Peyer's patch (tissue), 4 donors: ENCODE data around the gene CD8A. TPM values are rescaled to one million over a fixed set of nuclear protein-coding genes. Genes with fewer than 3 reads are reported as not detected.
A peak's percentile ranks its signal among the peaks of the same experiment; 100 is the strongest.

ENCODE experiments used
- DNase-seq, 3 donors: peaks; one replicate each; pipeline ENCODE4 v3.0.0-alpha.2; 2017 to 2019
- H3K27ac ChIP-seq, 4 donors: fragments of 200-600 bp; sonication (generic); one replicate each; pipeline ENCODE4 v1.5.1; 2016 to 2019
- H3K27me3 ChIP-seq, 2 donors: fragments of 200-600 bp; sonication (generic); one replicate each; pipeline ENCODE4 v1.5.1; 2019
- H3K36me3 ChIP-seq, 3 donors: fragments of 200-600 bp; sonication (generic); one replicate each; pipeline ENCODE4 v1.5.1; 2016 to 2019
- H3K4me1 ChIP-seq, 4 donors: fragments of 200-600 bp; sonication (generic); one replicate each; pipeline ENCODE4 v1.5.1; 2016 to 2019
- H3K4me3 ChIP-seq, 4 donors: fragments of 200-600 bp; sonication (generic); 1 replicate in 3 of 4; 2 replicates in 1 of 4; pipeline ENCODE4 v1.5.1; 2016 to 2019; ENCODE audit warnings: mild to moderate bottlenecking in 1 of 4
- H3K9me3 ChIP-seq, 4 donors: fragments of 200-600 bp; sonication (generic); one replicate each; pipeline ENCODE4 v1.5.1; 2016 to 2019; ENCODE audit warnings: mild to moderate bottlenecking in 1 of 4
- POLR2A ChIP-seq, 2 donors: fragments of 450-650 bp; IDR thresholded peaks; one replicate each; pipeline ENCODE4 v1.5.1; 2017; ENCODE audit warnings: antibody characterized with exemption in 2 of 2, mild to moderate bottlenecking in 2 of 2, moderate library complexity in 2 of 2
- total RNA-seq, 4 donors: library from RNA; depleted of rRNA; stranded (reverse); fragments of >200 nt; gene quantifications; one replicate each; pipeline ENCODE4 v1.1.0, GENCODE V29; 2016
- TF ChIP-seq, protein P1 (sequence below), 6 experiments: fragments of 450-650 bp in 4 of 6; fragments of 200-600 bp in 2 of 6; sonication (generic) in 1 of 6; IDR thresholded peaks; one replicate each; pipeline ENCODE4 v1.5.1; 2017 to 2019; ENCODE audit warnings: antibody characterized with exemption in 6 of 6, mild to moderate bottlenecking in 3 of 6, moderate library complexity in 1 of 6

Gene CD8A
- total RNA-seq, 4 donors from 2014 or later, result 3.4 to 8.9 (median 4.8) TPM

DNA sequence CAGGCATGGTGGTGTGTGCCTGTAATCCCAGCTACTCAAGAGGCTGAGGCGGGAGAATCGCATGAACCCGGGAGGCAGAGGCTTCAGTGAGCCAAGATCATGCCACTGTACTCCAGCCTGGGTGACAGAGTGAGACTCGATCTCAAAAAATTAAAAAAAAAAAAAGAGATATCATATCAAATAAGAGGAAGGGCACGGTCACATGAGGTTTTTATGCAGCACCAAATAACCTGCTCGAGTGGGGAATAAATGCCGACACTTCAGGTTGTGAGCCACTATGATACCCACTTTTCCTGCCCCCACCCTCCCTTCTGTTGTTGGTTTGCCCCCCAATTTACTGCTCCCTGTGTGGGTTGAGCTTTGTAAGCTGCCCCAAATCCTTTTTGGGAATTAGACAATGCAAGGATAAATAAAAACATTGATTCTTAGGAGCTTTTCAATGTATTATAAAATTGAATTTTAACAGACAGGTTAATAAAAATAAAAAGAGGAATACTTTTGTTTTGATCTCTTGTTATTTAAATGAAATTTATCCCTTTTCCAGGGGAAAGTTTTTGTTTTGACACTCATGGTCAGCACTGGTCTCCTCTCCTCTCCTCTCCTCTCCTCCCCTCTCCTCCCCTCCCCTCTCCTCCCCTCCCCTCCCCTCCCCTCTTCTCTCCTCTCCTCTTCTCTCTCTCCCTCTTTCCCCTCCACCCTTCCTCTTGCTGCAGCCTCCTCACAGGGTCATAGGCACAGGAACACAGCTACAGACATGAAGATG, 41.8 kb upstream of the CD8A start:
- H3K27me3 ChIP-seq, result no peaks in the 10 kb centered on the region
- H3K9me3 ChIP-seq, result no peaks in the 10 kb centered on the region
- H3K36me3 ChIP-seq, result no peaks in the 10 kb centered on the region
- no peak overlapping the region for H3K27ac ChIP-seq
- TF ChIP-seq, protein P1, sequence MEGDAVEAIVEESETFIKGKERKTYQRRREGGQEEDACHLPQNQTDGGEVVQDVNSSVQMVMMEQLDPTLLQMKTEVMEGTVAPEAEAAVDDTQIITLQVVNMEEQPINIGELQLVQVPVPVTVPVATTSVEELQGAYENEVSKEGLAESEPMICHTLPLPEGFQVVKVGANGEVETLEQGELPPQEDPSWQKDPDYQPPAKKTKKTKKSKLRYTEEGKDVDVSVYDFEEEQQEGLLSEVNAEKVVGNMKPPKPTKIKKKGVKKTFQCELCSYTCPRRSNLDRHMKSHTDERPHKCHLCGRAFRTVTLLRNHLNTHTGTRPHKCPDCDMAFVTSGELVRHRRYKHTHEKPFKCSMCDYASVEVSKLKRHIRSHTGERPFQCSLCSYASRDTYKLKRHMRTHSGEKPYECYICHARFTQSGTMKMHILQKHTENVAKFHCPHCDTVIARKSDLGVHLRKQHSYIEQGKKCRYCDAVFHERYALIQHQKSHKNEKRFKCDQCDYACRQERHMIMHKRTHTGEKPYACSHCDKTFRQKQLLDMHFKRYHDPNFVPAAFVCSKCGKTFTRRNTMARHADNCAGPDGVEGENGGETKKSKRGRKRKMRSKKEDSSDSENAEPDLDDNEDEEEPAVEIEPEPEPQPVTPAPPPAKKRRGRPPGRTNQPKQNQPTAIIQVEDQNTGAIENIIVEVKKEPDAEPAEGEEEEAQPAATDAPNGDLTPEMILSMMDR (IDR thresholded peaks at IDR 0.05), result no peak
- no peak for TF ChIP-seq POLR2A (IDR thresholded peaks at IDR 0.05)
- no peak for DNase-seq
- H3K4me3 ChIP-seq, result no peak overlapping the region
- H3K4me1 ChIP-seq, result no peaks in the 10 kb centered on the region

DNA sequence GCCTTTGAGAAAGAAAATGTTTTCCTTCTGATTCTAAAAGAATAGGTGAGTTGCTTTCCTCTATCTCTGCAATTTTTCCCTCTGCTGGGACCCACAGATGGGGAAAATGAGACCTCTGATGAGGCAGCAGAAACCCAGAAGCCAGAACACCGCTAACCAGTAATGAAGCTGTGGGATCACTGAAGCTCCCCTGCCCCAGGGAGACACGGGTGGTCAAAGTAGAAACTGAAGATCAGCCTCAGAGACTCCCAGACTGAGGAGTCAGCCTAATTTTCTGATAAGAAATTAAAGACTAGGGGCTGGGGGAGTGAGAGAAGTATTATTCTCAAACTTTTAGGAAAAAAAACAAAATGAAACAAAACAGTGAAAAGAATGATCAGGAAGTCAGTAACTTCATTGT, 40.8 kb upstream of the CD8A start:
- TF ChIP-seq, protein P1 (IDR thresholded peaks at IDR 0.05), result no peak

DNA sequence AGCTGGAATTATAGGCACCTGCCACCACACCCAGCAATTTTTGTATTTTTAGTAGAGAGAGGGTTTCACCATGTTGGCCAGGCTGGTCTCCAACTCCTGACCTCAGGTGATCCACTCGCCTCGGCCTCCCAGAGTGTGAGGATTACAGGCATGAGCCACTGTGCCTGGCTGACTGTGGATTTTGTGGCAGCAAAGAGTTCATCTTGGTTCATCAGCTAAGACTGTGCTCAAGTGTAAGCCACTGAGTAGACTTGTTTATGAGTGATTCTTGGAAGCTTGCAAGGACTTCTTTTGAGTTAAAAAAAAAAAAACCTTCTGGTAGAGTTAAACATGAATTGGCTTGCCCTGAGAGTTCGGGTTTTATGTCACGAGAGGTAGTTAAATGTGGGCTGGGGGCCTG, 36.2 kb upstream of the CD8A start:
- no peak for TF ChIP-seq POLR2A (IDR thresholded peaks at IDR 0.05)
- TF ChIP-seq, protein P1 (IDR thresholded peaks at IDR 0.05), result no peak
- H3K9me3 ChIP-seq, result no peaks in the 10 kb centered on the region
- peak overlapping the region in 2 of 4 donors; percentile 26 to 36 for H3K27ac ChIP-seq

More for the DNA sequence above, 40.8 kb upstream of the CD8A start:
- Histone ChIP-seq H3K27ac (no peak overlapping the region), H3K4me1 (no peaks in the 10 kb centered on the region), H3K36me3 (no peaks in the 10 kb centered on the region), H3K27me3 (no peaks in the 10 kb centered on the region), H3K4me3 (no peak overlapping the region), H3K9me3 (no peaks in the 10 kb centered on the region)
- DNase-seq, result no peak

DNA sequence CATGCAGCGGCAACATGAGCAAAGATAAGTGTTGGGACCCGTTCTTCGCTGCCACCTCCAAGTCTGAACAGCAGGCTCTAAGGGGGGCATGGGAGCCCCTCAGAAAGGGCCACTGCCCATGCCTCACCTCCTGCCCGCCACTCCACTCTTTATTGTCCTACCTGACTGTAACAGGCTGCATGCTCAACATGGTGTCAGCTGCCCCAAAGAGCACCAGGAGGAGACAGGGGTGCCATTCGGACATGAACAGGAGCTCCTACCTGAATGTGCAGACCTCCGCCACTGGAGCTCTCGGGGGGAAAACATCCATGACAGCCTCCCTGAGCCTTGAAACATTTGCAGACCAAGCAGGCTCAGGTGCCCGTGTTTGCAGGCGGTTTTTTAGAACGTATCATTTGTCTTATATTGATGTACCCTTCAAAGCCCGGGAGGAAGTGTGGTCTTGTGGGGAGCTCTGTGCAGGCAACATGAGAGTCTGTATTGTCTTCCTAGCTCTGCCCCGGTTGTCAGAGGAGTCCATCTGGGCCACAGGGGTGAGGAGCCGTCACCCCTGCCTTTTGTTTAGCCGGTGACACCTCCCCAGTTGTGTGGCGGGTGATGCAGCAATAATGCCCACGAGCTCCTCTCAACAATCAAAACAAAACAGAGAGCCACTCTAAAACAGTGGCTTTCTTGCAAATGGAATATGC, 35.1 kb upstream of the CD8A start:
- Histone ChIP-seq H3K4me1 (peaks cover 0 to 4% (median 0%) of the 10 kb centered on the region in 4 donors), H3K27me3 (no peaks in the 10 kb centered on the region), H3K36me3 (no peaks in the 10 kb centered on the region), H3K27ac (peak overlapping the region in 3 of 4 donors; percentile 42 to 49 (median 45)), H3K9me3 (no peaks in the 10 kb centered on the region), H3K4me3 (peak overlapping the region in 2 of 4 donors; percentile 15 to 35)
- DNase-seq, result peak in 2 of 3 donors; percentile 29 to 62
- peak in 1 of 2 donors; percentile 36 for TF ChIP-seq POLR2A (IDR thresholded peaks at IDR 0.05)
- TF ChIP-seq, protein P1 (IDR thresholded peaks at IDR 0.05), result no peak

More for the DNA sequence above, 36.2 kb upstream of the CD8A start:
- peaks cover 0 to 4% (median 0%) of the 10 kb centered on the region in 4 donors for H3K4me1 ChIP-seq
- no peaks in the 10 kb centered on the region for H3K36me3 ChIP-seq
- DNase-seq, result no peak
- H3K4me3 ChIP-seq, result no peak overlapping the region
- H3K27me3 ChIP-seq, result no peaks in the 10 kb centered on the region

DNA sequence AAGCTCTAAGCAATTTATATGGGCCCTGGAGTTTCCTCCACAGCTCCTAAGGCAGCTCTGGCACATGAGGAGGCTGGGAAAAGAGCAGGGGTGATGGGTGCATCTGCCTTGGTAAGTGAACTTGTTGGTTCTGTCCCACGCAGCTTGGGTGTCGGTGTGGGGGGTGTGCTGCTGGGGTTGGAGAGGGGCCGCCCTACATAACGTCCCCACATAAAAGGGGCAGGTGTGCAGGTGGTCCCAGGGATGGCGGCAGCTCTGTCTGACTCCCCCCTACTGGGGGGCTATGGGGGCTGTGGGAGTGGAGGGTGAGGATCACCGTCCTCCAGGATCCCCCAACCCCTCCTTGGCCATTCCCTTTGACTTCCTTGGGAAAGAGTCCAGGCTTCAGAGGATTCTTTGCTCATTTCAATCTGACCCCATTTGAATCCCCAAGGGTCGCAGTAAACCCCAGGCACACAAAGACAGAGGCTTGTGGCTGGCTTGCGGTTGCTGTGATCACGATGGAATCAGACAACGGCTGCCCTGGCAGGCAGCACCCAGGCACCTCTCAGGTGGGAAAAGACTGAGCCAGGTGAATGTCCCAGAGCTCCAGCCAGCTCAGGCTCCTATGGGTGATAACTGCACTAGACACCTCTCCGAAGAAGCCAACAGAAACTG, 34.5 kb upstream of the CD8A start:
- no peaks in the 10 kb centered on the region for H3K27me3 ChIP-seq
- peaks cover 0 to 4% (median 0%) of the 10 kb centered on the region in 4 donors for H3K4me1 ChIP-seq
- H3K4me3 ChIP-seq, result peak overlapping the region in 2 of 4 donors; percentile 15 to 35
- no peaks in the 10 kb centered on the region for H3K36me3 ChIP-seq
- TF ChIP-seq POLR2A (IDR thresholded peaks at IDR 0.05), result no peak
- TF ChIP-seq, protein P1 (IDR thresholded peaks at IDR 0.05), result no peak
- no peaks in the 10 kb centered on the region for H3K9me3 ChIP-seq
- H3K27ac ChIP-seq, result peak overlapping the region in 3 of 4 donors; percentile 42 to 49 (median 45)
- DNase-seq, result no peak
